ENCODE data around the gene BACH1. TPM values are rescaled to one million over a fixed set of nuclear protein-coding genes. Genes with fewer than 3 reads are reported as not detected.

BACH1 gene
- total and polyA plus RNA-seq, 10 of the 15 experiments (the other 5 are each of a cell fraction or from before 2014, with no cell fraction given) = 3.2 to 25.7 (median 10.5) TPM

DNA sequence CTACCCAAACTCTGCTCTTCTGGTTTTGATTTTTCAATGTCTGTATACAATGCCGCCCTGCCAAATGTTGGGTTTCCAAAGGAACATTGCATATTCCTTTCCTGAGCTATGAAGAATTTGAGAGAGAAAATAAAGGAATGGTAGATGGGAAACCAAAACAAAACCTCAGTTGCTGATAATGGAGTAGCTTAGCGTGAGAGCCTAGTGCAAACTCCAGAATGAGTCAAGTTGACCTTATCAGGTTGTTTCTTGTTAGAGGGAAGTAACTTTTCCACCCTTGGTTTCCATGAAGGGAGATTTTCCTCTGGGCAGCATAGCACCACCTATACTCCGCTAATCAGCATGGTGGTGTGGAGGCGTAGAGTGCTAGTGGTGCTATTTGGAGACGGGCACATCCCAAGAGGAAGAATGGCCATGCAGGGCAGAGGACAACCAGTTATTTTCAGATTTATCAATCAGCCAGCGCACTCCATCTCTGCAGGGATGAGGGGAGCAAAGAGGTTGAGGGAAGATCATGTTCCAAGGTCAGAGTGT is 51.6 kb downstream of the BACH1 start:
- Histone ChIP-seq H3K9ac (ENCODE audit: control insufficient read depth, insufficient read depth, low read length) (no peak overlapping the region), H3K9me3 (replicated peaks; ENCODE audit: control insufficient read depth, insufficient read depth, low read length) (peaks cover 2% of the 10 kb centered on the region; the same call in 2 of the 3 replicates), H2AFZ (ENCODE audit: control insufficient read depth, low read depth, low read length) (no peak overlapping the region), H3K4me1 (ENCODE audit: control insufficient read depth, insufficient read depth, low read length) (peaks cover 21% of the 10 kb centered on the region), H3K36me3 (ENCODE audit: control insufficient read depth in 2 of 2, insufficient read depth in 2 of 2, low read length in 1 of 2) (peaks cover 0 to 4% of the 10 kb centered on the region in 2 experiments; a peak in 2 of 4 replicates), H3K27me3 (replicated peaks in 1 of 2; ENCODE audit: control insufficient read depth in 2 of 2, insufficient read depth in 2 of 2, low read length in 1 of 2) (no peaks in the 10 kb centered on the region), H3K4me3 (no peak overlapping the region), H3K27ac (ENCODE audit: control insufficient read depth, insufficient read depth) (no peak overlapping the region), H3K79me2 (ENCODE audit: control insufficient read depth, insufficient read depth, low read length) (no peaks in the 10 kb centered on the region), H3K4me2 (ENCODE audit: control insufficient read depth, insufficient read depth) (no peak overlapping the region), H4K20me1 (ENCODE audit: control insufficient read depth, insufficient read depth) (no peaks in the 10 kb centered on the region)
- in situ Hi-C loops (cut with MboI) (no loop called here), intact Hi-C loops (cut with micrococcal nuclease; ENCODE audit: unreplicated experiment) (no loop called here)
- WGBS (ENCODE audit: insufficient coverage, insufficient replicate concordance, low lambda C conversion rate, missing lambda C conversion rate) = 96% methylated on average over 6 of the region's 6 CpGs
- ATAC-seq (no peak), FAIRE-seq (no peak), DNase-seq (ENCODE audit: low read depth, low spot score) (no peak)
- ChIA-PET POLR2A (interaction anchor here (0.6 to 1.3 kb wide), 2 partner anchors 9 to 208 kb away, joined by 3 read pairs; no protein-coding TSS in a partner anchor), CTCF (interaction anchor here (0.9 to 4.1 kb wide), 8 partner anchors 10 to 271 kb away, joined by 3 to 39 read pairs (median 9); no protein-coding TSS in a partner anchor), RAD21 (ENCODE audit: unreplicated experiment) (interaction anchor here (1.0 to 2.4 kb wide), 3 partner anchors 12 to 263 kb away, joined by 3 to 18 read pairs (median 7); partner anchors contain the start of gene BACH1), SMC1A (ENCODE audit: uncharacterized antibody, unreplicated experiment) (interaction anchor here (1.1 to 2.0 kb wide), 5 partner anchors 10 to 268 kb away, joined by 3 to 7 read pairs (median 3); no protein-coding TSS in a partner anchor)
- TF ChIP-seq RELA (IDR thresholded peaks at IDR 0.05; ENCODE audit: borderline replicate concordance, partially characterized antibody) = no peak
- no TSS peak for BruUV-seq (replicated peaks)

DNA sequence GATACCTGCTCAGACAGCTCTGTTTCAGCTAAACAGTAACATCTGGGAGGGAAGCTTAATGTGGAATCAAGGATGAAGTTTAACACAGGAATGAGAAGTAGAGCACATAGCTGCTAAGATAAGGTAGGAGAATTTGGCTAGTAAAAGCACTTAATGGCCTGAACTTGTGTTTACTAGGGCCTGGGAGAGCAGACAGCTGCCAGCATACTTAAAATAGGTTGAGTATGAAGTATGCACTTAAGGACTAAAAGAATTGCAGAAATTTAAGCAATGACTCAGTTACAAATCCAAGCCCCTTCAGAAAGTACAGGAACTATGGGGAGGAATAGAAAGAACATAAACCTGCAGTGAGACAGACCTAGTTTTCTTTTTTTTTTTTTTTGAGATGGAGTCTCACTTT is 53.0 kb downstream of the BACH1 start:
- no peak overlapping the region for H3K4me3 ChIP-seq
- in situ Hi-C loops (cut with MboI) (no loop called here), intact Hi-C loops (cut with micrococcal nuclease; ENCODE audit: unreplicated experiment) (no loop called here)
- H3K4me1 ChIP-seq (ENCODE audit: control insufficient read depth, insufficient read depth, low read length) = peaks cover 16% of the 10 kb centered on the region
- H3K4me2 ChIP-seq (ENCODE audit: control insufficient read depth, insufficient read depth) = no peak overlapping the region
- peaks cover 2% of the 10 kb centered on the region; the same call in 2 of the 3 replicates for H3K9me3 ChIP-seq (replicated peaks; ENCODE audit: control insufficient read depth, insufficient read depth, low read length)
- H3K27ac ChIP-seq (ENCODE audit: control insufficient read depth, insufficient read depth) = no peak overlapping the region
- BruUV-seq (replicated peaks) = no TSS peak
- H4K20me1 ChIP-seq (ENCODE audit: control insufficient read depth, insufficient read depth) = no peaks in the 10 kb centered on the region
- no peaks in the 10 kb centered on the region for H3K27me3 ChIP-seq (replicated peaks in 1 of 2; ENCODE audit: control insufficient read depth in 2 of 2, insufficient read depth in 2 of 2, low read length in 1 of 2)
- no peak overlapping the region for H3K9ac ChIP-seq (ENCODE audit: control insufficient read depth, insufficient read depth, low read length)
- ChIA-PET CTCF (interaction anchor here (0.9 to 4.1 kb wide), 7 partner anchors 9 to 269 kb away, joined by 3 to 39 read pairs (median 9); no protein-coding TSS in a partner anchor), RAD21 (ENCODE audit: unreplicated experiment) (interaction anchor here (1.2 kb wide), 1 partner anchor 13 kb away, joined by 5 read pairs; no protein-coding TSS in a partner anchor), POLR2A (no interaction called here), SMC1A (ENCODE audit: uncharacterized antibody, unreplicated experiment) (interaction anchor here (1.0 to 2.0 kb wide), 8 partner anchors 10 to 287 kb away, joined by 3 to 7 read pairs (median 4); no protein-coding TSS in a partner anchor)
- FAIRE-seq (no peak), ATAC-seq (no peak), DNase-seq (ENCODE audit: low read depth, low spot score) (no peak)
- H3K36me3 ChIP-seq (ENCODE audit: control insufficient read depth in 2 of 2, insufficient read depth in 2 of 2, low read length in 1 of 2) = peaks cover 0 to 4% of the 10 kb centered on the region in 2 experiments; a peak in 2 of 4 replicates
- no peaks in the 10 kb centered on the region for H3K79me2 ChIP-seq (ENCODE audit: control insufficient read depth, insufficient read depth, low read length)
- no peak overlapping the region for H2AFZ ChIP-seq (ENCODE audit: control insufficient read depth, low read depth, low read length)
- TF ChIP-seq, protein P1, sequence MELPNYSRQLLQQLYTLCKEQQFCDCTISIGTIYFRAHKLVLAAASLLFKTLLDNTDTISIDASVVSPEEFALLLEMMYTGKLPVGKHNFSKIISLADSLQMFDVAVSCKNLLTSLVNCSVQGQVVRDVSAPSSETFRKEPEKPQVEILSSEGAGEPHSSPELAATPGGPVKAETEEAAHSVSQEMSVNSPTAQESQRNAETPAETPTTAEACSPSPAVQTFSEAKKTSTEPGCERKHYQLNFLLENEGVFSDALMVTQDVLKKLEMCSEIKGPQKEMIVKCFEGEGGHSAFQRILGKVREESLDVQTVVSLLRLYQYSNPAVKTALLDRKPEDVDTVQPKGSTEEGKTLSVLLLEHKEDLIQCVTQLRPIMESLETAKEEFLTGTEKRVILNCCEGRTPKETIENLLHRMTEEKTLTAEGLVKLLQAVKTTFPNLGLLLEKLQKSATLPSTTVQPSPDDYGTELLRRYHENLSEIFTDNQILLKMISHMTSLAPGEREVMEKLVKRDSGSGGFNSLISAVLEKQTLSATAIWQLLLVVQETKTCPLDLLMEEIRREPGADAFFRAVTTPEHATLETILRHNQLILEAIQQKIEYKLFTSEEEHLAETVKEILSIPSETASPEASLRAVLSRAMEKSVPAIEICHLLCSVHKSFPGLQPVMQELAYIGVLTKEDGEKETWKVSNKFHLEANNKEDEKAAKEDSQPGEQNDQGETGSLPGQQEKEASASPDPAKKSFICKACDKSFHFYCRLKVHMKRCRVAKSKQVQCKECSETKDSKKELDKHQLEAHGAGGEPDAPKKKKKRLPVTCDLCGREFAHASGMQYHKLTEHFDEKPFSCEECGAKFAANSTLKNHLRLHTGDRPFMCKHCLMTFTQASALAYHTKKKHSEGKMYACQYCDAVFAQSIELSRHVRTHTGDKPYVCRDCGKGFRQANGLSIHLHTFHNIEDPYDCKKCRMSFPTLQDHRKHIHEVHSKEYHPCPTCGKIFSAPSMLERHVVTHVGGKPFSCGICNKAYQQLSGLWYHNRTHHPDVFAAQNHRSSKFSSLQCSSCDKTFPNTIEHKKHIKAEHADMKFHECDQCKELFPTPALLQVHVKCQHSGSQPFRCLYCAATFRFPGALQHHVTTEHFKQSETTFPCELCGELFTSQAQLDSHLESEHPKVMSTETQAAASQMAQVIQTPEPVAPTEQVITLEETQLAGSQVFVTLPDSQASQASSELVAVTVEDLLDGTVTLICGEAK (IDR thresholded peaks at IDR 0.05; ENCODE audit: borderline replicate concordance) = no peak
- TF ChIP-seq POU2F2 (IDR thresholded peaks at IDR 0.05; ENCODE audit: borderline replicate concordance, low read depth, low read length) = no peak
- TF ChIP-seq KDM1A (IDR thresholded peaks at IDR 0.05; ENCODE audit: borderline replicate concordance) = no peak
- no peak for TF ChIP-seq SREBF1 (IDR thresholded peaks at IDR 0.05; ENCODE audit: low read length)
- TF ChIP-seq, protein P2, sequence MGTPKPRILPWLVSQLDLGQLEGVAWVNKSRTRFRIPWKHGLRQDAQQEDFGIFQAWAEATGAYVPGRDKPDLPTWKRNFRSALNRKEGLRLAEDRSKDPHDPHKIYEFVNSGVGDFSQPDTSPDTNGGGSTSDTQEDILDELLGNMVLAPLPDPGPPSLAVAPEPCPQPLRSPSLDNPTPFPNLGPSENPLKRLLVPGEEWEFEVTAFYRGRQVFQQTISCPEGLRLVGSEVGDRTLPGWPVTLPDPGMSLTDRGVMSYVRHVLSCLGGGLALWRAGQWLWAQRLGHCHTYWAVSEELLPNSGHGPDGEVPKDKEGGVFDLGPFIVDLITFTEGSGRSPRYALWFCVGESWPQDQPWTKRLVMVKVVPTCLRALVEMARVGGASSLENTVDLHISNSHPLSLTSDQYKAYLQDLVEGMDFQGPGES (IDR thresholded peaks at IDR 0.05) = no peak
- TF ChIP-seq, protein P3, sequence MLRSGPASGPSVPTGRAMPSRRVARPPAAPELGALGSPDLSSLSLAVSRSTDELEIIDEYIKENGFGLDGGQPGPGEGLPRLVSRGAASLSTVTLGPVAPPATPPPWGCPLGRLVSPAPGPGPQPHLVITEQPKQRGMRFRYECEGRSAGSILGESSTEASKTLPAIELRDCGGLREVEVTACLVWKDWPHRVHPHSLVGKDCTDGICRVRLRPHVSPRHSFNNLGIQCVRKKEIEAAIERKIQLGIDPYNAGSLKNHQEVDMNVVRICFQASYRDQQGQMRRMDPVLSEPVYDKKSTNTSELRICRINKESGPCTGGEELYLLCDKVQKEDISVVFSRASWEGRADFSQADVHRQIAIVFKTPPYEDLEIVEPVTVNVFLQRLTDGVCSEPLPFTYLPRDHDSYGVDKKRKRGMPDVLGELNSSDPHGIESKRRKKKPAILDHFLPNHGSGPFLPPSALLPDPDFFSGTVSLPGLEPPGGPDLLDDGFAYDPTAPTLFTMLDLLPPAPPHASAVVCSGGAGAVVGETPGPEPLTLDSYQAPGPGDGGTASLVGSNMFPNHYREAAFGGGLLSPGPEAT (IDR thresholded peaks at IDR 0.05; ENCODE audit: low read depth) = no peak
- TF ChIP-seq TARDBP (IDR thresholded peaks at IDR 0.05; ENCODE audit: borderline replicate concordance) = no peak
- TF ChIP-seq RCOR1 (conservative IDR thresholded peaks at IDR 0.05; ENCODE audit: low read depth, low read length) = no peak
- TF ChIP-seq POLR2AphosphoS5 (IDR thresholded peaks at IDR 0.05; ENCODE audit: low read length) = no peak

Data from GM12878 (cell line).